ENCODE results near the gene ZBTB9.

The ZBTB9 gene

GRCh38 chr6:33433001-33433543, 21.3 kb upstream of the ZBTB9 start:
- DNase-seq: no peak

GRCh38 chr6:33433544-33434191, 20.7 kb upstream of the ZBTB9 start:
- no peak for DNase-seq

- DNase-seq: no peak
These were observed 19.4 kb upstream of the ZBTB9 start for GRCh38 chr6:33434961-33435360.

- no peak for DNase-seq
These were observed 16.7 kb upstream of the ZBTB9 start for GRCh38 chr6:33437666-33438065.

GRCh38 chr6:33438978-33439594, 15.3 kb upstream of the ZBTB9 start:
- DNase-seq: no peak

- no peak for DNase-seq
These were observed 14.3 kb upstream of the ZBTB9 start for GRCh38 chr6:33439956-33440648.

GRCh38 chr6:33440649-33441309, 13.6 kb upstream of the ZBTB9 start:
- DNase-seq: no peak

- DNase-seq: no peak
These were observed 12.9 kb upstream of the ZBTB9 start for GRCh38 chr6:33441457-33441856.

GRCh38 chr6:33442283-33442682, 12.1 kb upstream of the ZBTB9 start:
- DNase-seq: no peak

- DNase-seq: no peak
These were observed 11.4 kb upstream of the ZBTB9 start for GRCh38 chr6:33443025-33443424.

- DNase-seq: no peak
These were observed 10.5 kb upstream of the ZBTB9 start for GRCh38 chr6:33443619-33444504.

GRCh38 chr6:33445119-33445603, 9.2 kb upstream of the ZBTB9 start:
- no peak for DNase-seq

- no peak for DNase-seq
These were observed 8.0 kb upstream of the ZBTB9 start for GRCh38 chr6:33446356-33446755.

GRCh38 chr6:33450434-33450833, 3.9 kb upstream of the ZBTB9 start:
- DNase-seq: no peak

- no peak for DNase-seq
These were observed 2.8 kb upstream of the ZBTB9 start for GRCh38 chr6:33451606-33452005.

GRCh38 chr6:33452496-33452895, 1.9 kb upstream of the ZBTB9 start:
- DNase-seq: no peak

GRCh38 chr6:33453393-33454008, 875 bp upstream of the ZBTB9 start:
- no peak for DNase-seq

GRCh38 chr6:33455051-33455450, 675 bp downstream of the ZBTB9 start:
- no peak for DNase-seq

GRCh38 chr6:33456156-33456555, 1.8 kb downstream of the ZBTB9 start:
- no peak for DNase-seq

- DNase-seq: no peak
These were observed 4.3 kb downstream of the ZBTB9 start for GRCh38 chr6:33458676-33459075.

- DNase-seq: no peak
These were observed 4.8 kb downstream of the ZBTB9 start for GRCh38 chr6:33459226-33459625.
